Karpas-422 (cell line): Measurements from ENCODE around the gene SIAE. TPM values are rescaled to one million over a fixed set of nuclear protein-coding genes. Genes with fewer than 3 reads are reported as not detected.
"Not testable (repeated sequence)": the region's sequence is repeated elsewhere in the genome, so short reads cannot be mapped to it uniquely, and the experiment has no call there.

Experiments used
- DNase-seq: peaks from one replicate; pipeline ENCODE4 v3.0.0-alpha.2; 2015
- H2AFZ ChIP-seq: fragments of 200-600 bp; sonication (generic); 2 replicates; pipeline ENCODE4 v1.6.1; 2014; ENCODE audit warnings: antibody characterized with exemption, low read length, mixed read lengths
- H3K27ac ChIP-seq: fragments of 200-600 bp; sonication (generic); 2 replicates; pipeline ENCODE4 v1.5.1; 2014; ENCODE audit warnings: mild to moderate bottlenecking, low read length, moderate library complexity
- H3K27me3 ChIP-seq: fragments of 200-600 bp; sonication (generic); 2 replicates; pipeline ENCODE4 v1.6.1; 2014; ENCODE audit warnings: low read length, mixed read lengths
- H3K36me3 ChIP-seq: fragments of 200-600 bp; sonication (generic); 2 replicates; pipeline ENCODE4 v1.6.1; 2014; ENCODE audit warnings: low read length, mixed read lengths; ENCODE audit not compliant: insufficient read depth
- H3K4me1 ChIP-seq: fragments of 200-600 bp; sonication (generic); 2 replicates; pipeline ENCODE4 v1.6.1; 2014; ENCODE audit warnings: mild to moderate bottlenecking, low read length, mixed read lengths
- H3K4me2 ChIP-seq: fragments of 200-600 bp; sonication (generic); 2 replicates; pipeline ENCODE4 v1.6.1; 2014; ENCODE audit warnings: low read length, low read depth, mild to moderate bottlenecking; ENCODE audit not compliant: poor library complexity, severe bottlenecking
- H3K4me3 ChIP-seq: fragments of 200-600 bp; sonication (generic); 2 replicates; pipeline ENCODE4 v1.5.1; 2014; ENCODE audit warnings: mild to moderate bottlenecking, antibody characterized with exemption, low read length, mixed read lengths
- H3K79me2 ChIP-seq: fragments of 200-600 bp; sonication (generic); 2 replicates; pipeline ENCODE4 v1.6.1; 2014; ENCODE audit warnings: mild to moderate bottlenecking, low read length, mixed read lengths
- H3K9ac ChIP-seq: fragments of 200-600 bp; sonication (generic); 2 replicates; pipeline ENCODE4 v1.6.0; 2014; ENCODE audit warnings: low read length
- H3K9me2 ChIP-seq: fragments of 200-600 bp; sonication (generic), shearing (Covaris generic); replicated peaks from 2 replicates; pipeline ENCODE4 v1.6.0; 2014; ENCODE audit warnings: mild to moderate bottlenecking, low read length, moderate library complexity; ENCODE audit not compliant: insufficient read depth
- H3K9me3 ChIP-seq: fragments of 300-700, 200-600 bp; sonication (generic); 2 replicates; pipeline ENCODE4 v1.6.1; 2014; ENCODE audit warnings: low read length, mixed read lengths
- H4K20me1 ChIP-seq: fragments of 200-600 bp; sonication (generic); 2 replicates; pipeline ENCODE4 v1.6.1; 2014; ENCODE audit warnings: mild to moderate bottlenecking, antibody characterized with exemption, low read length, low read depth; ENCODE audit not compliant: insufficient read depth
- total RNA-seq: library from RNA; depleted of rRNA; stranded (reverse); fragments of >200 nt; shearing (Covaris generic); gene quantifications from 2 replicates; pipeline ENCODE4 v1.2.3, GENCODE V29; 2014; ENCODE audit warnings: low replicate concordance

SIAE gene
- total RNA-seq, 1 experiment from 2014 or later, result 0.89 TPM

DNA sequence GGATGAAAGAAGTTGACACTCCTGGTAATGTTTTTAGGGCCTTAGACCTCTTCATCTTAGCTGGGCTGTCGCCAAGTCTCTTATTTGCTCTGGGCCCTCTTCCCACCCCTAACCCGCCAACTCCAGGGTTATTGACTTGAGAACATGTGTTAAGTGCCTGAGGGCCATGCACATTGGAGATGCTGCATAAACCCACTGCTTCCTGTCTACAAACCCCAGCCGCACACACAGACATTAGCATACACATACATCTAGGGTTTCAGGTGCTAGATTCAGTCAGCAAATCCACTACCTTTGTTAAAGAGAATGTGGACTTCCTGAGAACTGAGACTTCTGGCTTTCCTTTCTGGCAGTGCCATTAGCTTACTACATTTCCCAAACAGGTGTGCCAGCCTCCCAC lies 61.5 kb downstream of the SIAE start:
- H3K9me2 ChIP-seq, result no peaks in the 10 kb centered on the region
- no peak for DNase-seq
- no peak overlapping the region for H3K27ac ChIP-seq
- no peak overlapping the region for H2AFZ ChIP-seq
- H3K4me2 ChIP-seq, result no peak overlapping the region
- H3K9me3 ChIP-seq, result no peaks in the 10 kb centered on the region
- H3K36me3 ChIP-seq, result no peaks in the 10 kb centered on the region
- H3K27me3 ChIP-seq, result no peaks in the 10 kb centered on the region
- no peaks in the 10 kb centered on the region for H3K79me2 ChIP-seq
- no peak overlapping the region for H3K4me3 ChIP-seq
- H3K9ac ChIP-seq, result no peak overlapping the region
- no peaks in the 10 kb centered on the region for H4K20me1 ChIP-seq
- H3K4me1 ChIP-seq, result no peaks in the 10 kb centered on the region

DNA sequence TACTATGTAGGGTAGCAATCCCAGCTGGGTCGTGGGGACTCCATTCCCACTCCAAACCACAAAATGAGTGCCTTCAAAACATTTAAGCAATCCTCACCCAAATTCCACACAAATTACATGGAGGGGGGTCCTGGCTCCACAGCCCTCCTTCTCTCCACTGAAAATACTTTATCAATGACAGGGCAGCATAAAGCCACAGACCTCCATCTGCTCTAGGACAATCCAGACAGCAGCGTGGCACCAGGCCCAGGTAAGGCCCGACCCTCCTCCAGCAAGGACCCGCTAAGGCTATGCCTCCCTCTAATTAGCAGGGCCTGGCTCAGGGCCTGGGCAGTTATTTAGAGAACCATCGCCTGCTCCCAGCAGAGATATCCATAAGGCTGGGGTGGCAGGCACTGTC lies 62.5 kb downstream of the SIAE start, which contains the start of gene PANX3:
TSS of gene PANX3 (plus strand) at position 365 of the 400 bp plus-strand sequence. CDS start 129 bp downstream, outside the sequence.
- Histone ChIP-seq H4K20me1 (no peaks in the 10 kb centered on the region), H3K79me2 (no peaks in the 10 kb centered on the region), H3K4me2 (no peak within 1 kb of the TSS), H3K4me1 (no peaks in the 10 kb centered on the region), H3K9me3 (no peaks in the 10 kb centered on the region), H2AFZ (no peak within 1 kb of the TSS), H3K36me3 (no peaks in the 10 kb centered on the region), H3K4me3 (no peak within 1 kb of the TSS), H3K9me2 (no peaks in the 10 kb centered on the region), H3K27me3 (no peaks in the 10 kb centered on the region), H3K9ac (no peak within 1 kb of the TSS), H3K27ac (no peak within 1 kb of the TSS)
- no peak for DNase-seq

DNA sequence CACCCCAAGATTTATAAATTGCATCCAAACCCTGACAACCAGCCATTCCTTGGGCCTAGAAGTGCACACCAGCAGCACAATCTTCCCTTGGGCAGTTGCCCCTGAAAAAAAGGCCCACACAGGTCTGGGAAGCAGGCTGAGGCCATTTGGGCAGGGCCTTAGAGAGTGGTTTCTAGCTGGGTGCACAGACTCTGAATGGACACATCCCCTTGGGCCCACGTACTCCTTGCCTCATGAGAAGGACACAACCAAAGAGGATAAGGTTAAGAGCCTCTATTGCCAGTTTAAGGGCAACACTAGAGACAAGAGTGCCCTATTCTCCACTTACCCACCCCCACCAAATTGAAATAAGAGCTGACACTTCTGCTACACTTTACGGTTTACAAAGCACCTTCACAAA lies 63.2 kb downstream of the SIAE start:
- no peaks in the 10 kb centered on the region for H3K79me2 ChIP-seq
- H3K4me2 ChIP-seq, result no peak overlapping the region
- H3K4me3 ChIP-seq, result no peak overlapping the region
- no peak overlapping the region for H3K9ac ChIP-seq
- H3K27ac ChIP-seq, result no peak overlapping the region
- no peaks in the 10 kb centered on the region for H3K27me3 ChIP-seq
- H3K9me3 ChIP-seq, result no peaks in the 10 kb centered on the region
- no peak overlapping the region for H2AFZ ChIP-seq
- no peaks in the 10 kb centered on the region for H3K4me1 ChIP-seq
- no peak for DNase-seq
- H4K20me1 ChIP-seq, result no peaks in the 10 kb centered on the region
- no peaks in the 10 kb centered on the region for H3K36me3 ChIP-seq
- no peaks in the 10 kb centered on the region for H3K9me2 ChIP-seq

DNA sequence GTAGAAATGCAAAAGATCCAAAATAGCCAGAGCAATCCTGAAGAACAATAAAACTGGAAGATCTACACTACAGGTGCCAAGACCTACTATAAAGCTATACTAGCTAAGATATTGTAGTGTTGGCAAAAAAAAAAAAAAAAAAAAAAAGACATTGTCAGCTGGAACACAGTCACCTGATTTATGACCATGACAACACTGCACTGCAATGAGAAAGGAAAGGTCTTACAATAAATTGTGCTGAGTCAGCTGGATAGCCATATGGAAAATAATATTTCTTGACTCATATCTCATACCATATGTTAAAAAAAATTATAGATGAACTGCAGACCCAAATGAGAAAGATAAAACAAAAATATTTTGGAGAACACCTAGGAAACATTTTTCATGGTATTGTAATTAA lies 65.4 kb downstream of the SIAE start:
- no peaks in the 10 kb centered on the region for H3K36me3 ChIP-seq
- H3K4me1 ChIP-seq, result no peaks in the 10 kb centered on the region
- no peaks in the 10 kb centered on the region for H4K20me1 ChIP-seq
- H3K4me3 ChIP-seq, result no peak overlapping the region
- H3K9ac ChIP-seq, result no peak overlapping the region
- no peaks in the 10 kb centered on the region for H3K79me2 ChIP-seq
- no peak for DNase-seq
- H3K9me2 ChIP-seq, result no peaks in the 10 kb centered on the region
- no peaks in the 10 kb centered on the region for H3K27me3 ChIP-seq
- no peak overlapping the region for H3K27ac ChIP-seq
- H3K4me2 ChIP-seq, result no peak overlapping the region
- no peak overlapping the region for H2AFZ ChIP-seq
- H3K9me3 ChIP-seq, result no peaks in the 10 kb centered on the region

DNA sequence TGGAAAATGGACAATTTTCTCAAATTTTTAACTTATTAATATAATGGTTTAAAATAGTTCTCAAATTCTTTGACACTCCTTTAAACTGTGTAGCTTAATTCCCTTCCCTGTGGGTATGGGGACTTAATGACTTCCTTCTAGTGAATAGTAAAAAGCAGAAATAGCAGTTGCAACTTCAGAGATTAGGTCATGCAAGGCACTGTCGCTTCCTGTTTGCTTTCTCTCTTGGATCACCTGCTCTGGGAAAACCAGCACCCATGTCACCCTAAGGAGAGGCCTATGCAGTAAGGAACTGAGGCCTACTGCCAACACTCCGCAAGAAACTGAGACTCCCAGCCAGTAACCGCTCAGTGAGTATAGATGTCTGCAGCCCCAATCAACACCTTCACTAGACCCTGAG lies 67.8 kb downstream of the SIAE start:
- H2AFZ ChIP-seq, result no peak overlapping the region
- no peaks in the 10 kb centered on the region for H4K20me1 ChIP-seq
- no peak overlapping the region for H3K27ac ChIP-seq

DNA sequence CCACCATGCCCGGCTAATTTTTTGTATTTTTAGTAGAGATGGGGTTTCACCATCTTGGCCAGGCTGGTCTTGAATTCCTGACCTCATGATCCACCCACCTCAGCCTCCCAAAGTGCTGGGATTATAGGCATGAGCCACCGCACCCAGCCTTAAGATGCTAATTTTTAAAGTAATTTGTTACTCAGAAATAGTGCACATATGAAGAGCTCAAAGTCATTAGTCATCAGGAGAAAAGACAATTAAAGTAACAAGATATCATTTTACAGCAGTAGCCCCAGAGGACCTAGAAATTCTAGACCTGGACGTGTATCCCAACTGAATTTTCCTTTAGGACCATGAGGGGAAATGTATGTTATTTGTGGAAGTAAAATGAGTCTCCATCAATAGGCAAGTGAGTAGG lies 70.8 kb downstream of the SIAE start:
- not testable (repeated sequence) for H4K20me1 ChIP-seq, H3K36me3 ChIP-seq, H3K4me1 ChIP-seq, H3K4me2 ChIP-seq, H3K4me3 ChIP-seq, H2AFZ ChIP-seq, H3K9me2 ChIP-seq, H3K27ac ChIP-seq, H3K9me3 ChIP-seq, DNase-seq, H3K9ac ChIP-seq, H3K79me2 ChIP-seq, H3K27me3 ChIP-seq

More for the DNA sequence above, 67.8 kb downstream of the SIAE start:
- H3K9me2 ChIP-seq, result no peaks in the 10 kb centered on the region
- H3K79me2 ChIP-seq, result no peaks in the 10 kb centered on the region
- H3K9me3 ChIP-seq, result no peaks in the 10 kb centered on the region
- H3K27me3 ChIP-seq, result no peaks in the 10 kb centered on the region
- H3K36me3 ChIP-seq, result no peaks in the 10 kb centered on the region
- no peak overlapping the region for H3K4me3 ChIP-seq
- H3K9ac ChIP-seq, result no peak overlapping the region
- no peaks in the 10 kb centered on the region for H3K4me1 ChIP-seq
- DNase-seq, result no peak
- no peak overlapping the region for H3K4me2 ChIP-seq

DNA sequence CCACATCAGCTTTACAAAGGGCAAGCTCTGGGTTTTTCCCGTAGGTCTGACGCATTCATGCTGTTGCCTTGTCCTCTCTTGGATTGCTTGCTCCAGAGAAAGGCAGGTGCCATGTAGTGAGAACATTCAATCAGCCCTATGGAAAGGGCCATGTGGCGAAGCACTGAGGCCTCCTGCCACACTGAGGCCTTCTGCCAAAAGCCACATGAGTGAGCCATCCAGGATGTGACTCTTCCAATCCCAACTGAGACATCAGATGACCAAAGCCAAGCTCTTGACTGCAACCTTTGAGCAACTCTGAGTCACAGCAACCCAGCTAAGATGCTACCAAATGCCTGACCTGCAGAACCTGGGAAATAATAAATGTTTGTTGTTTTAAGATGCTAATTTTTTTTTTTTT lies 71.3 kb downstream of the SIAE start:
- H4K20me1 ChIP-seq, result no peaks in the 10 kb centered on the region
- H3K9ac ChIP-seq, result no peak overlapping the region
- no peak overlapping the region for H3K27ac ChIP-seq
- H3K9me2 ChIP-seq, result no peaks in the 10 kb centered on the region
- H3K4me1 ChIP-seq, result no peaks in the 10 kb centered on the region
- no peaks in the 10 kb centered on the region for H3K9me3 ChIP-seq
- no peaks in the 10 kb centered on the region for H3K79me2 ChIP-seq
- H3K36me3 ChIP-seq, result no peaks in the 10 kb centered on the region
- no peak overlapping the region for H3K4me2 ChIP-seq
- no peak for DNase-seq
- no peaks in the 10 kb centered on the region for H3K27me3 ChIP-seq
- H3K4me3 ChIP-seq, result no peak overlapping the region
- no peak overlapping the region for H2AFZ ChIP-seq

DNA sequence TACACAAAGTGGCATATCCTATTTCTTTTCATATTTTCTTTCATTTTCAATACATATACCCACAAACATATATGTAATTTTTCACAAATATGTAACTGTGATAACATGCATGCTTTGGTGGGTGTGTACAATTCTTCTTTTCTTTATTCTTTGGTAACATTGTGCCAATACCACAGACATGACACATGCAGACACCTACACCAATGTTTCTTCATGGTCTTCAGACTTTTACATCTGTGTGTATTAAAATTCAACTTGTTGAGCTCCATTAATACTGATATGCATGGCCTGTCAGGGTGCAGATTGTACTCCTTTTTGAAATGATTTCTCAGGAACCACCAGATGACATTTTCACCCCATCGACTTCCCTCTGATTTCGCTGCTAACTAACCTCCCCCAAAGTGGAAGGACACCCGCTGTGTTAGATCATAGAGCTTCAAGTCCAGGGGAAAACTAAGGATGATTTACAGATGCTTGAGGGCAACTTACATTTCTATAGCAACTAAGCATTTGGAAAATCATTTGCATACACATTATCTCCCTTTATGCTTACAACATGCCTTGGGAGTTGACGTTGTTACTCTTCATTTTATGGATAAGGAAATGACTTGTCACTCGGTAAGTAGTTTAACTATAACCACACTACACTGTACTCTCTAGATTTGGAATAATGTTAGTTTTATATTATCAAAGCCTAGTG lies 72.8 kb downstream of the SIAE start:
- Histone ChIP-seq H3K4me3 (no peak overlapping the region), H3K36me3 (no peaks in the 10 kb centered on the region), H3K4me1 (no peaks in the 10 kb centered on the region), H3K27me3 (no peaks in the 10 kb centered on the region), H3K9ac (no peak overlapping the region), H3K27ac (no peak overlapping the region), H3K79me2 (no peaks in the 10 kb centered on the region), H2AFZ (no peak overlapping the region), H3K9me2 (no peaks in the 10 kb centered on the region), H3K4me2 (no peak overlapping the region), H4K20me1 (no peaks in the 10 kb centered on the region), H3K9me3 (no peaks in the 10 kb centered on the region)
- no peak for DNase-seq
